Peyer's patch (tissue), 4 donors: ENCODE measurements around the gene CHST11. TPM values are rescaled to one million over a fixed set of nuclear protein-coding genes. Genes with fewer than 3 reads are reported as not detected.

Experiments
- DNase-seq, 3 donors: peaks; one replicate each; pipeline ENCODE4 v3.0.0-alpha.2; 2017 to 2019
- H3K27ac ChIP-seq, 4 donors: fragments of 200-600 bp; sonication (generic); one replicate each; pipeline ENCODE4 v1.5.1; 2016 to 2019
- H3K27me3 ChIP-seq, 2 donors: fragments of 200-600 bp; sonication (generic); one replicate each; pipeline ENCODE4 v1.5.1; 2019
- H3K36me3 ChIP-seq, 3 donors: fragments of 200-600 bp; sonication (generic); one replicate each; pipeline ENCODE4 v1.5.1; 2016 to 2019
- H3K4me1 ChIP-seq, 4 donors: fragments of 200-600 bp; sonication (generic); one replicate each; pipeline ENCODE4 v1.5.1; 2016 to 2019
- H3K4me3 ChIP-seq, 4 donors: fragments of 200-600 bp; sonication (generic); 1 replicate in 3 of 4; 2 replicates in 1 of 4; pipeline ENCODE4 v1.5.1; 2016 to 2019; ENCODE audit warnings: mild to moderate bottlenecking in 1 of 4
- H3K9me3 ChIP-seq, 4 donors: fragments of 200-600 bp; sonication (generic); one replicate each; pipeline ENCODE4 v1.5.1; 2016 to 2019; ENCODE audit warnings: mild to moderate bottlenecking in 1 of 4
- POLR2A ChIP-seq, 2 donors: fragments of 450-650 bp; IDR thresholded peaks; one replicate each; pipeline ENCODE4 v1.5.1; 2017; ENCODE audit warnings: antibody characterized with exemption in 2 of 2, mild to moderate bottlenecking in 2 of 2, moderate library complexity in 2 of 2
- total RNA-seq, 4 donors: library from RNA; depleted of rRNA; stranded (reverse); fragments of >200 nt; gene quantifications; one replicate each; pipeline ENCODE4 v1.1.0, GENCODE V29; 2016
- TF ChIP-seq, protein P1 (sequence below), 6 experiments: fragments of 450-650 bp in 4 of 6; fragments of 200-600 bp in 2 of 6; sonication (generic) in 1 of 6; IDR thresholded peaks; one replicate each; pipeline ENCODE4 v1.5.1; 2017 to 2019; ENCODE audit warnings: antibody characterized with exemption in 6 of 6, mild to moderate bottlenecking in 3 of 6, moderate library complexity in 1 of 6

The CHST11 gene
- total RNA-seq, 4 donors from 2014 or later, result 9.9 to 119 (median 15.6) TPM

DNA sequence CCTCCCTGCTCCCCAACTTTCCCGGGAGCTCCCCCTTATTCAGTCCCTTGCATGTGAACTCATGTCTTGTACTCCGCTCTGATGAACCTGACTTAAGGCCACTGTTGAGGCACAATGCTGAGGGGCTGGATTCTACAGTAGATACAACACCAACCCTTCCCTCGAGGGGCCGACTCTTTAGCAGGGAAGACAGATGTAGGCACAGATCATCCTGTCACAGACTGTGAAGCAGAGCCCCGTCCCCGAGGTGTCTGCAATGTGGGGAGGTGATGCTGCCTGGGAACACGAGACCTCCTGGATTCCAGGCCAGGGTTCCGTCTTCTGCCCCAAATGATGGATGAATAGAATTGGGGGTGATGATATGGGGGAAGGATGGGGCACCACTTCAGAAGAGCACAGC lies 175.1 kb downstream of the CHST11 start:
- DNase-seq, result no peak
- Histone ChIP-seq H3K27ac (no peak overlapping the region), H3K36me3 (no peaks in the 10 kb centered on the region), H3K27me3 (no peaks in the 10 kb centered on the region), H3K4me1 (peaks cover 0 to 6% (median 0%) of the 10 kb centered on the region in 4 donors), H3K4me3 (no peak overlapping the region), H3K9me3 (no peaks in the 10 kb centered on the region)
- TF ChIP-seq, protein P1, sequence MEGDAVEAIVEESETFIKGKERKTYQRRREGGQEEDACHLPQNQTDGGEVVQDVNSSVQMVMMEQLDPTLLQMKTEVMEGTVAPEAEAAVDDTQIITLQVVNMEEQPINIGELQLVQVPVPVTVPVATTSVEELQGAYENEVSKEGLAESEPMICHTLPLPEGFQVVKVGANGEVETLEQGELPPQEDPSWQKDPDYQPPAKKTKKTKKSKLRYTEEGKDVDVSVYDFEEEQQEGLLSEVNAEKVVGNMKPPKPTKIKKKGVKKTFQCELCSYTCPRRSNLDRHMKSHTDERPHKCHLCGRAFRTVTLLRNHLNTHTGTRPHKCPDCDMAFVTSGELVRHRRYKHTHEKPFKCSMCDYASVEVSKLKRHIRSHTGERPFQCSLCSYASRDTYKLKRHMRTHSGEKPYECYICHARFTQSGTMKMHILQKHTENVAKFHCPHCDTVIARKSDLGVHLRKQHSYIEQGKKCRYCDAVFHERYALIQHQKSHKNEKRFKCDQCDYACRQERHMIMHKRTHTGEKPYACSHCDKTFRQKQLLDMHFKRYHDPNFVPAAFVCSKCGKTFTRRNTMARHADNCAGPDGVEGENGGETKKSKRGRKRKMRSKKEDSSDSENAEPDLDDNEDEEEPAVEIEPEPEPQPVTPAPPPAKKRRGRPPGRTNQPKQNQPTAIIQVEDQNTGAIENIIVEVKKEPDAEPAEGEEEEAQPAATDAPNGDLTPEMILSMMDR (IDR thresholded peaks at IDR 0.05), result no peak
- TF ChIP-seq POLR2A (IDR thresholded peaks at IDR 0.05), result no peak

DNA sequence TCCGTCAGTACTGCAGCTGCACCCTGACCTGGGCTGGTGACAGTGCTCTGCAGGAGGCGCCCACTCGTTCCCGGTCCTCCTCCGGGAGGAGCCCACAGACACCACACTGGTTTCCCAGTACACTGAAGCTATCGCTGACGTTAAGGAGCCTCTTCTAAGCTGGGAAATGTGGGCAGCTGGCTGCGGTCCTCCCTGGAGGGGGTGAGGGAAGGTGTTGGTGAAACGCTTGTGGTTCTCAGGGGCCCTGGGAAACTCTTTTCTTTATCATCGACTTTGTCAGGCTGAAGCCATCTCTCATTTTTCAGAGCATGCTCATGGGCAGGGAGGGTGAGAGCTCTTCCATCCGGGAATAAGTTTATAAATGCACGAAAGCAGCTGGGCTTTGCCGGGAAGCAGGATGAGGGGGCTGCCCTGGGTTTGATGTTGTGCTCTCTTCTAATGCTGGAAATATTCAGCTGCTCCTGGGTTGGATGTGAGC lies 176.0 kb downstream of the CHST11 start:
- Histone ChIP-seq H3K9me3 (no peaks in the 10 kb centered on the region), H3K36me3 (no peaks in the 10 kb centered on the region), H3K4me3 (no peak overlapping the region), H3K27me3 (no peaks in the 10 kb centered on the region), H3K4me1 (peaks cover 0 to 6% (median 0%) of the 10 kb centered on the region in 4 donors), H3K27ac (peak overlapping the region in 1 of 4 donors; percentile 25)
- no peak for DNase-seq
- no peak for TF ChIP-seq POLR2A (IDR thresholded peaks at IDR 0.05)
- TF ChIP-seq, protein P1 (IDR thresholded peaks at IDR 0.05), result no peak

DNA sequence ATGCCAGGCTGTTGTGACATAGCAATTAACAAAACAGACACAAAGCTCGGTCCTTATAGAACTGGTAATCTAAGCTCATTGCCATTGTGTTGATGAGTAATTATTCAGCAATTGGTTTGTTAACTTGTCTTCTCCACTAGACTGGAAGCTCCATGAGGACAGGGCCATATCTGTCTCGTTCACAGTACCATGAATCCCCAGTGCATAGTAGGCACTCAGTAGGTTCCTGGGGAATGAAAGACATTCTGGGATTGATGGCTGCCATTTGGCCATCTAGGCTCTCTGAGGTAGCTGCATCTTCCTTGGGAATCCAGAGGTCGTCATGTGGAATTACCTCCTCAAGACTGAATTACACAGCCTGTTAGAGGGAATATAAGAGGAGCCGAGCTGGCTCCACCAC lies 177.3 kb downstream of the CHST11 start:
- H3K36me3 ChIP-seq, result no peaks in the 10 kb centered on the region
- H3K9me3 ChIP-seq, result no peaks in the 10 kb centered on the region
- no peak for DNase-seq
- no peak overlapping the region for H3K27ac ChIP-seq
- TF ChIP-seq, protein P1 (IDR thresholded peaks at IDR 0.05), result no peak
- no peak for TF ChIP-seq POLR2A (IDR thresholded peaks at IDR 0.05)
- H3K27me3 ChIP-seq, result no peaks in the 10 kb centered on the region
- H3K4me3 ChIP-seq, result no peak overlapping the region
- H3K4me1 ChIP-seq, result peaks cover 0 to 3% (median 0%) of the 10 kb centered on the region in 4 donors

DNA sequence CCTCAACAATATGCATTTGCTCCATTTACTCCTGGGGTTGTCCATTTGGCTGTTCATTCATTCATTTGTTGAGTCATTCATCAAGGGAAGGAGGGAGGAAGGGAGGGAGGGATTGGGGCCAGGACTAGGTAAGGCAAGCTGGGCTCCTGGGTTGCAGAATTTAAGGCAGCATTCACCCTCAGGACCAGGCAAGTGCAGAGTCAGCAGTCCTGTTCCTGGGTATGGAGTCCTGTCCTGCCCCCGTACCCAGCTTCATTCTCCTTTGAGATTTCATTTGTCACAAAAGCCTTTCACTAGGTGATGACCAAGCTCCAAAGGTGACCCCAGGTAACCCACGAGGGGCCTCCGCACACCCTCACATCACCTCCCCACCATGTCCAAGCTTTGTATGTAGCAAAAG lies 178.1 kb downstream of the CHST11 start:
- TF ChIP-seq, protein P1 (IDR thresholded peaks at IDR 0.05), result no peak
- TF ChIP-seq POLR2A (IDR thresholded peaks at IDR 0.05), result no peak
- DNase-seq, result no peak
- no peaks in the 10 kb centered on the region for H3K27me3 ChIP-seq
- no peak overlapping the region for H3K4me3 ChIP-seq
- H3K36me3 ChIP-seq, result no peaks in the 10 kb centered on the region
- no peaks in the 10 kb centered on the region for H3K4me1 ChIP-seq
- H3K27ac ChIP-seq, result no peak overlapping the region
- no peaks in the 10 kb centered on the region for H3K9me3 ChIP-seq

DNA sequence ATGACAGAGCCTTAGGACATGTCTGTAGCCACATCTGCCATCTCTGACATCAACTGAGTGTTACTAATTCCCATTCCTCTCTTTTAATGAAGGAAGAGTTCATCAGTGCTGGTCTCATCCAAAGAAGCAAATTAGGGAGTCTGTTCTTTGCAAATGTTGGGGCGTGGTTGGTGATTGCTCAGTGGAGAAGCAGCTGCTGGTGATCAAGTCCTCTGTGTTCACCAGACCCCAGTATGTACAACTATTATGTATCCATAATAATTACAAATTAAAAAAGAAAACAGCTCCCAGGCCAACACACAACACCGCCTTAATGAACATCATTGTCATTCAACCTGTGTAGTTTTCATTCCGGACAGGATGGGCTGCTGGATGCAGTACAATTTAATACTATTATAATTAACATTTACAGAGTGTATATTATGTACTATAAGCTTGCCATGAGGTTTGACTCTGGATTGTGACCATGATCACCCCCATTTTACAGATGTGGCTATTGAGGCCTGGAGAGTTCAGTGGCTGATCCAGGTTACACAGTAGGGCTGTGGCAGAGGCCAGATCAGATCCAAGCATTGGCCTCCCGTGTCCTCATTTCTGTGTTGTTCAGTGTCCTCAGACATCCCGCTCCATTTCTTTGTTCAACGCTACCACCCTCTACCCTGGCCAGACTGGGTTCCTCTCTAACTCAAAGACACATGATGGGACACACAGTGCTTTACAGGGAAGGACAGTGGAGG lies 179.0 kb downstream of the CHST11 start:
- Histone ChIP-seq H3K27me3 (no peaks in the 10 kb centered on the region), H3K4me1 (no peaks in the 10 kb centered on the region), H3K36me3 (no peaks in the 10 kb centered on the region), H3K27ac (no peak overlapping the region), H3K9me3 (no peaks in the 10 kb centered on the region), H3K4me3 (no peak overlapping the region)
- DNase-seq, result no peak
- TF ChIP-seq POLR2A (IDR thresholded peaks at IDR 0.05), result no peak
- TF ChIP-seq, protein P1 (IDR thresholded peaks at IDR 0.05), result no peak
